ENCODE measurements around the gene SLCO4A1. TPM values are rescaled to one million over a fixed set of nuclear protein-coding genes. Genes with fewer than 3 reads are reported as not detected.

Gene SLCO4A1
- total and polyA plus RNA-seq, 12 donors, result 0.39 to 27.0 (median 4.9) TPM

DNA sequence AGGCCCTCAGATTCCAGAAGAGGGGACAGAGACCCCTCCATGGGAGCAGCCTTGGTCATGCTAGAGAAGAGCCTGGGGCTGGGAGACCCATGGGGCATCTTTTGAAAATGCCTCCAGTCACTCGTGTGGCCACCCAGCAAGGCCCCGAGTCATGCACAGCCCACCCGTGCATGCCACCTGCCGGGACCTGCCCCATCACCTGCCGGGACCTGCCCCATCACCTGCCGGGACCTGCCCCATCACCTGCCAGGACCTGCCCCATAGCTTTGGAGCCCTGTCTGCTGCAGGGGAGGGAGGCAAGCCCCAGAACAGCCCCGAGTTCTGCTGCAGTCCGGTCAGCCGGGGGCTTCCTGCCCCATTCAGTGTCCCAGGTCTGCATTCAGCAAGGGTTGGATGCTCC, 37.5 kb upstream of the SLCO4A1 start:
- intact Hi-C loops (cut with DNase I), result no loop called here
- H3K9me3 ChIP-seq (replicated peaks in 1 of 3), result no peaks in the 10 kb centered on the region
- H3K27ac ChIP-seq, result no peak overlapping the region
- peaks cover 8% of the 10 kb centered on the region for H3K27me3 ChIP-seq
- 65 to 74% (median 67%) methylated on average over 4 to 9 of the region's 9 CpGs; no CpG with 5 or more reads in 1 of the 4 donors for WGBS, 4 donors
- H3K36me3 ChIP-seq (replicated peaks in 1 of 2), result no peaks in the 10 kb centered on the region
- no peak for DNase-seq
- H3K4me3 ChIP-seq, result no peak overlapping the region
- TF ChIP-seq CTCF (IDR thresholded peaks at IDR 0.05), result no peak
- TF ChIP-seq POLR2A (IDR thresholded peaks at IDR 0.05), result no peak
- H3K4me1 ChIP-seq (replicated peaks in 1 of 2), result peaks cover 0 to 13% of the 10 kb centered on the region in 2 donors

DNA sequence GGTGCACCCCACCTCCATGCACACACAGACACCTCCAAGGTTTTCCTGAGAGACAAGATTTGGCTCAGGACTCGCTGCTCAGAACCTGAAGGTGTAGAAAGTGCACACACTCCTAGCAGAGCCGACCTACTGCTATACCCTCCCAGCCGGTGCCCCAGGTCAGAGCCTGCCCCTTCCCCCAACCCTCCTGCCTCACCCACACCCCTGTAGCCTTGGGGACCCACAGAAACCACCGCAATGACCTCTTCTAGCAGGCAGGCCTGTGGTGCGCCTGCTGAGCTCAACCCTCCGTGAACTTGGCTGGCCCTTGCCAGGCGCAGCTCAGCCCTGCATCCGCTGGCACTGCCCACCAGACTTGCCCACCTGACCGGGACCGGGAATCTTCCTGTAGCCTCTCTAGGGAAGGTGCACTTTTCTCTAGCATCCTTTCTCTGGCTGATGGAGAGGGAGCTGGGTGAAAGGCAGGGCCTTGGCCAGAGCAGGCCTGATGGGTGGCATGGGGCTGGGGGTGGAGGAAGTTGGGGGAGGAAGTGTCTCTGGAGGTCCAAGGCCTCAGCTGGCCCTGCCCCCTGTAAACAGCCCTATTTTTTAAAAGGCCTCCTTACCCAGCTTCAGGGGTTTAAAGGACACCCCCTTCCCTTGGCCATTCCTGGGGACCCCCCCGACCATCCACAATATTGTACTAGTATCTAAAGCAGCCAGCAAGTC, 36.9 kb upstream of the SLCO4A1 start:
- H3K4me1 ChIP-seq (replicated peaks in 1 of 2), result peaks cover 0 to 13% of the 10 kb centered on the region in 2 donors
- H3K9me3 ChIP-seq (replicated peaks in 1 of 3), result no peaks in the 10 kb centered on the region
- intact Hi-C loops (cut with DNase I), result no loop called here
- WGBS, 4 donors, result 73 to 100% (median 78%) methylated on average over 3 to 11 of the region's 11 CpGs
- H3K36me3 ChIP-seq (replicated peaks in 1 of 2), result no peaks in the 10 kb centered on the region
- peak overlapping the region in 1 of 5 donors; percentile 14 for H3K27ac ChIP-seq
- H3K27me3 ChIP-seq, result peaks cover 6% of the 10 kb centered on the region
- no peak overlapping the region for H3K4me3 ChIP-seq
- no peak for DNase-seq
- no peak for TF ChIP-seq CTCF (IDR thresholded peaks at IDR 0.05)
- TF ChIP-seq POLR2A (IDR thresholded peaks at IDR 0.05), result no peak

- DNase-seq, result no peak
- Histone ChIP-seq H3K27me3 (peaks cover 6% of the 10 kb centered on the region), H3K4me3 (no peak overlapping the region), H3K27ac (peak overlapping the region in 1 of 5 donors; percentile 14), H3K4me1 (replicated peaks in 1 of 2) (peaks cover 0 to 13% of the 10 kb centered on the region in 2 donors), H3K36me3 (replicated peaks in 1 of 2) (no peaks in the 10 kb centered on the region), H3K9me3 (replicated peaks in 1 of 3) (no peaks in the 10 kb centered on the region)
- intact Hi-C loops (cut with DNase I), result no loop called here
- WGBS, 4 donors, result 59 to 74% (median 64%) methylated on average over 6 of the region's 6 CpGs
- TF ChIP-seq POLR2A (IDR thresholded peaks at IDR 0.05) (no peak), CTCF (IDR thresholded peaks at IDR 0.05) (no peak)
These were observed 36.3 kb upstream of the SLCO4A1 start for GRCh38 chr20:62606016-62606415.

DNA sequence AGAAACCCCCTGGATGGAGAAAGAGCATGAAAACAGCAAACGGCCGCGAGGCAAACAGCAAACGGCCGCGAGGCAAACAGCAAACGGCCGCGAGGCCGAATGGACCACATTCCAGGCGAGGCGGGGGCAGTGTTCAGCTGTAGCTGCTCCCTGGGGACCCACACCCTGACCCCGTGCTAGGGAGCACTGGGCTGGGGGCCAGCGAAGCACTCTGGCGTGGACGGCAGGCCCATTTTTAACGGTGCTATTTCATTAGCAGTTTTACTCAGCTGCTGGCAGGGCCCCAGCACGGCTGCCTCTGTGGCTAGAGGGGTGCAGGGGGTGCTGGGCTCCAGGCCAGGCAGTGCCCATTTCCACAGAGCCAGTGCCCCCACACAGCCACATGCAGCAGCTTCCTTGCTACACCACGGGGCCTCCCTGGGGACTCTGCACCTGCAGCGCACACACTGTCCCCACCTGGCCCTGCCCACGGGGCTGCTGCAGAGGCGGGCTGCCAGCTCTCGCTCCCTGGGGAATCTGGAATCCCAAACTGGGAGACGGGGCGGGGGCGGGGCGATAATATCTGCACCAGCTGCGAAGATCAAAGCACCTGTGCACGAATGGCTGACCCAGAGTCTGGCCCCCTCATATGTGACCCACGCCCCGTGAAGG, 35.6 kb upstream of the SLCO4A1 start:
- Histone ChIP-seq H3K27me3 (peaks cover 6% of the 10 kb centered on the region), H3K27ac (no peak overlapping the region), H3K36me3 (replicated peaks in 1 of 2) (no peaks in the 10 kb centered on the region), H3K4me1 (replicated peaks in 1 of 2) (peaks cover 0 to 13% of the 10 kb centered on the region in 2 donors), H3K4me3 (no peak overlapping the region), H3K9me3 (replicated peaks in 1 of 3) (no peaks in the 10 kb centered on the region)
- intact Hi-C loops (cut with DNase I), result no loop called here
- TF ChIP-seq CTCF (IDR thresholded peaks at IDR 0.05), result no peak
- no peak for TF ChIP-seq POLR2A (IDR thresholded peaks at IDR 0.05)
- 42 to 64% (median 52%) methylated on average over 19 to 31 of the region's 31 CpGs for WGBS, 4 donors
- DNase-seq, result peak in 6 of 7 donors; percentile 48 to 81 (median 56)

Data from adrenal gland (tissue), 12 donors.